Cardiac muscle cell (in vitro differentiated cells and primary cell): ENCODE data around the gene PPP1CA. TPM values are rescaled to one million over a fixed set of nuclear protein-coding genes. Genes with fewer than 3 reads are reported as not detected.
A peak's percentile ranks its signal among the peaks of the same experiment; 100 is the strongest.

ENCODE experiments used
- DNase-seq, 2 donors: peaks; one replicate each; pipeline versions ENCODE4 v3.0.0 to v3.0.0-alpha.2; 2010 to 2017; ENCODE audit warnings: low read depth in 1 of 2, low spot score in 1 of 2
- H3K27ac ChIP-seq: fragments of 200-600 bp; sonication (generic); 2 replicates; pipeline ENCODE4 v1.5.1; 2016
- H3K27me3 ChIP-seq: fragments of 200-600 bp; sonication (generic); 2 replicates; pipeline ENCODE4 v1.6.0; 2016; ENCODE audit warnings: control low read depth
- H3K36me3 ChIP-seq: fragments of 200-600 bp; sonication (generic); 2 replicates; pipeline ENCODE4 v1.5.1; 2016; ENCODE audit warnings: control low read depth
- H3K4me1 ChIP-seq: fragments of 200-600 bp; sonication (generic); 2 replicates; pipeline ENCODE4 v1.8.1; 2017; ENCODE audit warnings: low read depth, mild to moderate bottlenecking, mixed run types
- H3K4me3 ChIP-seq: fragments of 200-600 bp; sonication (generic); 2 replicates; pipeline ENCODE4 v1.5.1; 2016; ENCODE audit warnings: mild to moderate bottlenecking
- H3K9me3 ChIP-seq: fragments of 200-600 bp; sonication (generic); 2 replicates; pipeline ENCODE4 v1.5.1; 2017; ENCODE audit warnings: low read depth, mild to moderate bottlenecking, control low read depth
- CTCF ChIP-seq: IDR thresholded peaks from 2 replicates; pipeline ENCODE4 v1.5.1; 2012; ENCODE audit warnings: low read depth, mild to moderate bottlenecking, low read length
- polyA plus RNA-seq: library from polyadenylated mRNA; unstranded; fragments of >200 nt; fragmentation: Nextera tagmentation; extraction: Ambion mirVana; gene quantifications from 2 replicates; pipeline ENCODE4 v1.2.1, GENCODE V29; 2016
- total RNA-seq: library from RNA; depleted of rRNA; stranded (reverse); fragments of >200 nt; gene quantifications from 2 replicates; pipeline ENCODE4 v1.2.3, GENCODE V29; 2016

The PPP1CA gene
- total and polyA plus RNA-seq, 2 experiments from 2014 or later: 142 to 235 TPM

GRCh38 chr11:67410984-67411784 is 9.5 kb upstream of the PPP1CA start:
- Histone ChIP-seq H3K27ac (no peak overlapping the region), H3K4me3 (no peak overlapping the region), H3K36me3 (no peaks in the 10 kb centered on the region), H3K27me3 (peaks cover 9% of the 10 kb centered on the region), H3K4me1 (no peaks in the 10 kb centered on the region), H3K9me3 (no peaks in the 10 kb centered on the region)
- DNase-seq: no peak
- TF ChIP-seq CTCF: no peak

- H3K27ac ChIP-seq: no peak overlapping the region
- H3K36me3 ChIP-seq: no peaks in the 10 kb centered on the region
- H3K4me3 ChIP-seq: no peak overlapping the region
- no peaks in the 10 kb centered on the region for H3K4me1 ChIP-seq
- DNase-seq: no peak
- no peaks in the 10 kb centered on the region for H3K9me3 ChIP-seq
- peaks cover 8% of the 10 kb centered on the region for H3K27me3 ChIP-seq
- no peak for TF ChIP-seq CTCF
Measured at GRCh38 chr11:67410369-67410831, 8.7 kb upstream of the PPP1CA start.

- Histone ChIP-seq H3K27me3 (peaks cover 3% of the 10 kb centered on the region), H3K4me1 (no peaks in the 10 kb centered on the region), H3K9me3 (no peaks in the 10 kb centered on the region), H3K27ac (no peak overlapping the region), H3K4me3 (no peak overlapping the region), H3K36me3 (no peaks in the 10 kb centered on the region)
- peak in 1 of 2 donors; percentile 49 for DNase-seq
- TF ChIP-seq CTCF: no peak
Measured at GRCh38 chr11:67409781-67410368, 8.2 kb upstream of the PPP1CA start.

GRCh38 chr11:67409261-67409666 is 7.6 kb upstream of the PPP1CA start:
- Histone ChIP-seq H3K27ac (no peak overlapping the region), H3K4me1 (no peaks in the 10 kb centered on the region), H3K36me3 (no peaks in the 10 kb centered on the region), H3K9me3 (no peaks in the 10 kb centered on the region), H3K27me3 (no peaks in the 10 kb centered on the region), H3K4me3 (no peak overlapping the region)
- no peak for DNase-seq
- no peak for TF ChIP-seq CTCF

GRCh38 chr11:67408437-67409200 is 7.0 kb upstream of the PPP1CA start:
- TF ChIP-seq CTCF: no peak
- no peaks in the 10 kb centered on the region for H3K27me3 ChIP-seq
- H3K4me1 ChIP-seq: no peaks in the 10 kb centered on the region
- no peak overlapping the region for H3K4me3 ChIP-seq
- no peak overlapping the region for H3K27ac ChIP-seq
- H3K9me3 ChIP-seq: no peaks in the 10 kb centered on the region
- DNase-seq: no peak
- H3K36me3 ChIP-seq: no peaks in the 10 kb centered on the region
